Cardiac fibroblast (primary cell): ENCODE measurements around the gene HRK.

Experiments used
- DNase-seq, 2 donors: peaks; one replicate each; pipeline versions ENCODE4 v3.0.0 to v3.0.0-alpha.2; 2010; ENCODE audit warnings: low read depth in 2 of 2
- H3K4me3 ChIP-seq, 2 donors: replicated peaks in 1 of 2; 1 replicate in 1 of 2; 2 replicates in 1 of 2; pipeline ENCODE4 v1.5.1; 2011; ENCODE audit warnings: low read depth in 2 of 2, low read length in 2 of 2, mild to moderate bottlenecking in 2 of 2, moderate library complexity in 1 of 2
- TF ChIP-seq, protein P1 (sequence below): IDR thresholded peaks from one replicate; pipeline ENCODE4 v1.5.1; 2011; ENCODE audit warnings: low read depth, mild to moderate bottlenecking, low read length, inconsistent platforms

The HRK gene

DNA sequence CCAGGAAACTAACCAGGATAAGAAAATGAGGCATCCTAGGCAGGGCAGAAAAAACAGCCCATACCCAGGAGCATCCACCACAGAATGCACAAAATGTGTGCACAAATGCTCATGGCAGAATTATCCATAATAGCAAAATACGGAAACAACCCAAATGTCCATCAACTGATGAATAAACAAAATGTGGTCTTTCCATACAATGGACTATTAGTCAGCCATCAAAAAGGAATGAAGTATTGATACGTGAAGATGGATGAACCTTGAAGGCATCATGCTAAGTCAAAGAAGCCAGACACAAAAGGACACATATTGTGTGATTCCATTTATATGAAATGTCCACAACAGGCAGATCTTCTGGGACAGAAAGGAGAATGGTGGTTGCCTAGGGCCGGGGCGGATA is 19.1 kb downstream of the HRK start:
- no peak for DNase-seq
- H3K4me3 ChIP-seq, result no peak overlapping the region
- TF ChIP-seq, protein P1, sequence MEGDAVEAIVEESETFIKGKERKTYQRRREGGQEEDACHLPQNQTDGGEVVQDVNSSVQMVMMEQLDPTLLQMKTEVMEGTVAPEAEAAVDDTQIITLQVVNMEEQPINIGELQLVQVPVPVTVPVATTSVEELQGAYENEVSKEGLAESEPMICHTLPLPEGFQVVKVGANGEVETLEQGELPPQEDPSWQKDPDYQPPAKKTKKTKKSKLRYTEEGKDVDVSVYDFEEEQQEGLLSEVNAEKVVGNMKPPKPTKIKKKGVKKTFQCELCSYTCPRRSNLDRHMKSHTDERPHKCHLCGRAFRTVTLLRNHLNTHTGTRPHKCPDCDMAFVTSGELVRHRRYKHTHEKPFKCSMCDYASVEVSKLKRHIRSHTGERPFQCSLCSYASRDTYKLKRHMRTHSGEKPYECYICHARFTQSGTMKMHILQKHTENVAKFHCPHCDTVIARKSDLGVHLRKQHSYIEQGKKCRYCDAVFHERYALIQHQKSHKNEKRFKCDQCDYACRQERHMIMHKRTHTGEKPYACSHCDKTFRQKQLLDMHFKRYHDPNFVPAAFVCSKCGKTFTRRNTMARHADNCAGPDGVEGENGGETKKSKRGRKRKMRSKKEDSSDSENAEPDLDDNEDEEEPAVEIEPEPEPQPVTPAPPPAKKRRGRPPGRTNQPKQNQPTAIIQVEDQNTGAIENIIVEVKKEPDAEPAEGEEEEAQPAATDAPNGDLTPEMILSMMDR, result no peak

DNA sequence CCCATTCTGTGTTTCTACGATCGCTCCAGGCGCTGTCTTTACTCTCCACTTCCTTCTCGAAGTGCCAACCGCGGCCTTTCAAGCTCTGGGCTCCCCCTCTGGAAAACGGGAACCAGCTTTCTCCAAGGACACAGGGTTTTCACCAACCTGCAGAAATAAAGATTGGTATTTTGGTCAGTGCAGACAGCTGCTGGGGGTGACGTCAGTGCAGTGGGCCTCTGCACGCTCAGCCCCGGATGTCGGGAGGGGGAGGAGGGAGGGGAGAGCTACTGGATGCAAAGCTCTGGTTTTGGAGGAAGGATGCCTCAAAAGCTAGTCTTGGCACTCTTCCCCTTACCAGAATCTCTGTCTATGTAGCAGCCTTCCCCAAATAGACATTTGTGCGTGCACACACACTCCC is 19.9 kb downstream of the HRK start:
- peak overlapping the region in 1 of 2 donors; percentile 16 for H3K4me3 ChIP-seq
- peak; percentile 61 to 80 for DNase-seq
- TF ChIP-seq, protein P1, result no peak

DNA sequence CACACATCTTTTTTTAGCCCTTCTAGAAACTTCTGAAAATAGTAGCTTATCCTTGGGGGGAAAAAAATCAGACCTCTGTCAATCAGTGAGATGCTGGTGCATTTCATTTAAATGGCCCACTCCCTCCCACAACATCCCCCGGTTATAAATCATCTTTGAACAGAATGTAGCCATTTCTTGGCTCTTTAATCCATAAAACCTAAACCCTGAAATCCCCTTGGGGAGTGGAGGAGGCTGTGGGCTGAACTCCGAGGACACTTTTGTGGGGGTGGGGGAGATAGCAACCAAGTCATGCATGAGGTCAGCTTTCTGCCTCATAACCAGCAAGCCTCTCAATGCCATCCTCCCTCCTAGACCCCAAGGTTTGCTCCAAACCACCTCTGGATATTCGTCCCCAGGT is 21.0 kb downstream of the HRK start:
- no peak for DNase-seq
- H3K4me3 ChIP-seq, result peak overlapping the region in 1 of 2 donors; percentile 33
- TF ChIP-seq, protein P1, result no peak

- TF ChIP-seq, protein P1, result no peak
- DNase-seq, result no peak
- no peak overlapping the region for H3K4me3 ChIP-seq
Measured at GRCh38 chr12:116859079-116859478, 22.2 kb downstream of the HRK start.

DNA sequence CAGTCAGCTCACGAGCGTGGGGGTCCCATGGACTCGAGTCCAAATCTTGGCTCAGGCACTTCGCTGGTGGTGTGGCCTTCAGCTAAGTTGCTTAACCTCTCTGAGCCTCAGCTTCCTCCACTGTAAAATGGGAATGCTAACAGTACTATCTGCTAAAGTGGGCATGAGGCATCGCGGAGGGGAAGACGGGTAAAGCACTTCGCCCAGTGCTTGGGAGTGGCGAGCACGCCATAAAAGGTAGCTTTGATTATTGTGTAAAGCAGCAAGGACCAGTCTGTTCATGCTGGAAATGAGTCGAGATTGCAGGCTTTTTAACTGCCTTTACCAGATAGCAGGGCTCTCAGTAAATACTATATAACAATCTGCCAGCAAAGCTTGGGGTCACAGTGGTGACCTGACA is 24.5 kb downstream of the HRK start:
- no peak for DNase-seq
- TF ChIP-seq, protein P1, result no peak

GRCh38 chr12:116855744-116856470 is 25.3 kb downstream of the HRK start:
- DNase-seq, result no peak
- TF ChIP-seq, protein P1, result no peak

More for the DNA sequence above, 24.5 kb downstream of the HRK start:
- H3K4me3 ChIP-seq, result no peak overlapping the region

GRCh38 chr12:116853507-116853906 is 27.7 kb downstream of the HRK start:
- no peak overlapping the region for H3K4me3 ChIP-seq
- TF ChIP-seq, protein P1, result no peak
- DNase-seq, result no peak

More at GRCh38 chr12:116855744-116856470, 25.3 kb downstream of the HRK start:
- no peak overlapping the region for H3K4me3 ChIP-seq
